Epithelial cell of prostate (primary cell): ENCODE measurements around the gene GPC5.
"Not testable (repeated sequence)": the region's sequence is repeated elsewhere in the genome, so short reads cannot be mapped to it uniquely, and the experiment has no call there.

Source experiments
- DNase-seq: peaks from one replicate; pipeline ENCODE4 v3.0.0-alpha.2; 2011; ENCODE audit warnings: low read depth, low spot score
- H3K27ac ChIP-seq: fragments of 450-650 bp; 2 replicates; pipeline ENCODE4 v1.5.1; 2017; ENCODE audit warnings: mild to moderate bottlenecking

GPC5 gene

DNA sequence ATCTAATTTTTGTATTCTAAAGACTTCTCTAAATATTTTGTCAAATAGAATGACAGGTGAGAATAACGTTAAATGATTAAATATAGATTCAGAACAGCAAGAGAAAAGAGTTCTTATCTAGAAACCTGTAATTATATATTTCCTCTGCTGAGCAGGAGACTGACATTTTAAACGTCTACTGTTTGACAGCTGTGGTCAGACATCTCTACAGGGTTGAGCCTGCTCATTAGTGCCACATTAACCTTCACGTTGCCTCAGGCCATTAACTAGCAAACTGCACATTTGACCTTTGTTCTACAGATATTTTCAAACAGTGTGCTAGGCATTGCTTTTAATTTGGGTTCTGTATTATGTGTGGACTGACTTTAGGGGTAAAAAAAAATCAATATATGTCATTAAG is 347.5 kb downstream of the GPC5 start:
- no peak for DNase-seq

GRCh38 chr13:91747186-91747585 is 348.8 kb downstream of the GPC5 start:
- no peak overlapping the region for H3K27ac ChIP-seq
- no peak for DNase-seq

More for the DNA sequence above, 347.5 kb downstream of the GPC5 start:
- no peak overlapping the region for H3K27ac ChIP-seq

- H3K27ac ChIP-seq, result no peak overlapping the region
- DNase-seq, result no peak
These were observed 350.1 kb downstream of the GPC5 start for GRCh38 chr13:91748416-91749089.

DNA sequence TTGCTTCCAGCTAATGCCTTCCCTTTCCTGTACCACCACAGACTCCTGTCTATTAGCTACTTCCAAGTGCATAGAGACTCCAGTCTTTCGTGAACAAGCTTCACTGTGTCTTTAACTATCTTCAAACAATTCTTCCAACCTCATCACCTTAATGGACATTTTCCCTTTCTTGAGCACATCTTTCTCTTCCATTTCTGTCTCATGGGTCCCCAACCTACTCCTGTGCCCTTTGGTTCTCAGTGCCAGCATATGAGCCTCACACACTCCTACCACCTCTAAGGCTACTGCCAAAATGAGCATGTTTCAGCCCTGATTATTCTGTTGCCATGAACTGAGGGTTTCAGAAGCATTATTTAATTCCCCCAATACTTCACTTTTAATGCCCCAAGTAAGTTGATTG is 360.3 kb downstream of the GPC5 start:
- DNase-seq, result no peak
- H3K27ac ChIP-seq, result no peak overlapping the region

DNA sequence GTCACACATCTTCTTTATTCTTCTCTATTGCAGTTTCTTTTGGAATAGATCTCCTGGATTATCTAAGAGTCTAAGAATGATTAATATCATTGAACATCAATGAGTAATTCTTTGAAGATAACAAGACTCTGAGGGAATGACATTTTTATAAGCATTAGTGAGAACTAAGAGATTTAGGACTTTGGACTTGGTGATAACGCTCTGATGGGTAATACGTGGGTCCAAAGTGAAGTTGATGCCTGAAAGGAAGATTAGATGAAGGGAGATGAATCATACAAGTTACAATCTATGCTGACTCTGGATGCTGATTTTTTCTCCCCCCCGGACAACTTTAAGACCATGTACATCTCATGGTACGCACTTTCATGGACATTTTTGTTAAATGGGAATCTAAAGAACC is 364.5 kb downstream of the GPC5 start:
- no peak for DNase-seq

DNA sequence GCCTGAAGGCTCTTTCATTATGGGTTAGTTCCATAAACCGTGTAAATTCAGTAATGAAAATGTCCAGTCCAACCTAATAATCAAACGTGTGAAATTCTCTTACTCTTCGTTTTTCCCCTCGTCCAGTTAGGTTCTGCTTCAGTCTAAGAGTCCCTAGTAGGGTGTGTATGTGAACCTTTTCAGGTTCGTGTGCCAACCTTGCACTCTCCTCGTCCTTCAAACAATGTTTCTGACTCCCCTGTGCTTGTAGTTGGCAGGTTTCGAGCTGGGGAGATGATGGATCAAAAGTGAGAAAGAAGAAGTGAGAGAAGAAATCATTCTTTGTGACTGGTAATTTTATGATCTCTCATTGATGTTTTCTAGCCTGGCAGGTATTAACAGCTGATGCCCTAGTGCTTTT is 366.1 kb downstream of the GPC5 start:
- DNase-seq, result no peak
- no peak overlapping the region for H3K27ac ChIP-seq

More for the DNA sequence above, 364.5 kb downstream of the GPC5 start:
- no peak overlapping the region for H3K27ac ChIP-seq

GRCh38 chr13:91767651-91768050 is 369.2 kb downstream of the GPC5 start:
- no peak overlapping the region for H3K27ac ChIP-seq
- DNase-seq, result no peak

GRCh38 chr13:91768746-91769145 is 370.3 kb downstream of the GPC5 start:
- no peak overlapping the region for H3K27ac ChIP-seq
- no peak for DNase-seq

GRCh38 chr13:91771229-91771628 is 372.8 kb downstream of the GPC5 start:
- DNase-seq, result no peak
- no peak overlapping the region for H3K27ac ChIP-seq

- no peak for DNase-seq
- no peak overlapping the region for H3K27ac ChIP-seq
These were observed 375.3 kb downstream of the GPC5 start for GRCh38 chr13:91773591-91774227.

- H3K27ac ChIP-seq, result no peak overlapping the region
- DNase-seq, result no peak
These were observed 376.0 kb downstream of the GPC5 start for GRCh38 chr13:91774397-91774796.

GRCh38 chr13:91776611-91777193 is 378.3 kb downstream of the GPC5 start:
- H3K27ac ChIP-seq, result no peak overlapping the region
- no peak for DNase-seq

DNA sequence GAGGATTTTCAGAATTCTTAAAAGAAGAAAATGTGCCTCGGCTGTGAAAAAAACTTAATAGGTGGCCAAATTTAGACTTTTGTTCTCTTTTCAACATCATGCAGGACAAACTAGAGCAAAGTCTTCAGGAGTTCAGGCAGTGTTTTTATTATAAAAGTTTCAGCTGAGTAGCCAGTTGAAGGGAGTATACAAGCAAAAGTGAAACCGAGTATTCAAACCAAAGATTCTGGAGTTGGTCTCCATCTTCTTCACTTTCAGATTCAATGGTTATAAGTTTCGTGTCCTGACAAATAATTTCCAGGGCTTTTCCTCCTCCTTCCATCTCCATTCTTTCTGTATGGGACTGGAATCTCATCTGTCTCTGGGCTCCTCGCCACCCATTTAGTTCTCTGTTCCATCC is 379.7 kb downstream of the GPC5 start:
- no peak overlapping the region for H3K27ac ChIP-seq
- no peak for DNase-seq

DNA sequence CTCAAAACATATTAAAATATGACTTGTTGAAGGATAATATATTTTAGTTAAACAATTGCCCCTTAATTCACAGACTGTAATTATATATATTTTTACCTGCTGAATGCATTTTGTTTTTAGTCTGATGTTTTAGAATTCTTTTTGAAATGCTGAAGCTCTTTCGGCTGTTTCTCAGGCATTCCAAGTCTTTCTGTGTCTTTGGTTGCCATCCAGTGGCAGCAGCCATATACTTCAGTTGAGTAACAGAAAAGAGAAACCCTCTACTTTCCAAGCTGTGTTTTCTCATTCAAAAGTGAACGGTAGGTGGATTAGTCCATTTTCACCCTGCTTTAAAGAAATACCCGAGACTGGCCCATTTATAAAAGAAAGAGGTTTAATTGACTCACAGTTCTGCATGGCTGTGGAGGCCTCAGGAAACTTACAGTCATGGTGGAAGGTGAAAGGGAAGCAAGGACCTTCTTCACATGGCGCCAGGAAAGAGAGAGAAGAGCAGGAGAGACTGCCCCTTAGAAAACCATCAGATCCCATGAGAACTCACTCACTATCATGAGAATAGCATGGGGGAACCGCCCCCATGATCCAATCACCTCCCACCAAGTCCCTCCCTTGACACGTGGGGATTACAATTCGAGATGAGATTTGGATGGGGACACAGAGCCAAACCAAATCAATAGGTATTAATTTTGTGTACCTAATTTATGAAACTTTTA is 383.7 kb downstream of the GPC5 start:
- DNase-seq, H3K27ac ChIP-seq: not testable (repeated sequence)

- no peak overlapping the region for H3K27ac ChIP-seq
- DNase-seq, result no peak
These were observed 387.2 kb downstream of the GPC5 start for GRCh38 chr13:91785431-91786119.

DNA sequence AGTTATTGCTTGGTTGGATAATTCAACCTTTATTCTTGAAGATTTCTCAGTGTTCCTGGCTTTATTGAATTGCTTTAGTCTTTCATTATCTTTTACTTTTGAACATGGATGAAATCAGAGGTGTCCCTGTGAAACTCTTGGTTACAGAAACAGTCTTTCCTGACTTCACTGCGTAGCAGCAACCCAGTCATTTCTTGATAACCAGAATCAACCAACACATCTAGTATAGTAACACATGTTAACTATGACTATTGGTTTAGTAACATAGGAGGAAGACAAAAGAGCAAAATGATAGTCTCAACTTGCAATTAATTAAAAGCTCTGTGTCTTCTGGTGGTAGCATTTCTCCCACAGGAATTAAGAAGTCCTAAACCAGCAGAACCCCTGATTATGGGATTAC is 393.6 kb downstream of the GPC5 start:
- no peak overlapping the region for H3K27ac ChIP-seq
- no peak for DNase-seq

GRCh38 chr13:91797567-91797966 is 399.1 kb downstream of the GPC5 start:
- no peak for DNase-seq
- H3K27ac ChIP-seq, result no peak overlapping the region

- not testable (repeated sequence) for DNase-seq
These were observed 399.9 kb downstream of the GPC5 start for GRCh38 chr13:91798338-91798737.

DNA sequence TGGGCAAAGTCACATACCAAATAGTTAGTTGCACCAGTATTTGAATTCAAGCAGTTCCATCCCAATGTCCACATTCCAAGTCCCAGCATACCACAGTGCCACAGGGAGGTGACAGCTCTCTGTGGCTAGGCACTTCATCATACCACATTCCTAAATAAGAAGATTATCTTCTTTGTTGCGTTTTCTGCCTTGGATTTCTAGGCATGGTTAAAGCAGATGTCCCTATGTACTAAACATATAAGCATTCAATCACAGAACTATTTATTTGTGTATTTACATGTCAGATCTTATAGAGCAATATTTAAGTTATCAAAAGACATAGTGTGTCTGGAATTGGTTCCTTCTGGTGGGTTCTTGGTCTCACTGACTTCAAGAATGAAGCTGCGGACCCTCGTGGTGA is 403.4 kb downstream of the GPC5 start:
- not testable (repeated sequence) for H3K27ac ChIP-seq, DNase-seq

More at GRCh38 chr13:91798338-91798737, 399.9 kb downstream of the GPC5 start:
- not testable (repeated sequence) for H3K27ac ChIP-seq

GRCh38 chr13:91802957-91803356 is 404.5 kb downstream of the GPC5 start:
- no peak for DNase-seq
- no peak overlapping the region for H3K27ac ChIP-seq
